Karpas-422 (cell line): ENCODE measurements around the gene BCAR3. TPM values are rescaled to one million over a fixed set of nuclear protein-coding genes. Genes with fewer than 3 reads are reported as not detected.

Source experiments
- DNase-seq: peaks from one replicate; pipeline ENCODE4 v3.0.0-alpha.2; 2015
- H2AFZ ChIP-seq: fragments of 200-600 bp; sonication (generic); 2 replicates; pipeline ENCODE4 v1.6.1; 2014; ENCODE audit warnings: antibody characterized with exemption, low read length, mixed read lengths
- H3K27ac ChIP-seq: fragments of 200-600 bp; sonication (generic); 2 replicates; pipeline ENCODE4 v1.5.1; 2014; ENCODE audit warnings: mild to moderate bottlenecking, low read length, moderate library complexity
- H3K27me3 ChIP-seq: fragments of 200-600 bp; sonication (generic); 2 replicates; pipeline ENCODE4 v1.6.1; 2014; ENCODE audit warnings: low read length, mixed read lengths
- H3K36me3 ChIP-seq: fragments of 200-600 bp; sonication (generic); 2 replicates; pipeline ENCODE4 v1.6.1; 2014; ENCODE audit warnings: low read length, mixed read lengths; ENCODE audit not compliant: insufficient read depth
- H3K4me1 ChIP-seq: fragments of 200-600 bp; sonication (generic); 2 replicates; pipeline ENCODE4 v1.6.1; 2014; ENCODE audit warnings: mild to moderate bottlenecking, low read length, mixed read lengths
- H3K4me2 ChIP-seq: fragments of 200-600 bp; sonication (generic); 2 replicates; pipeline ENCODE4 v1.6.1; 2014; ENCODE audit warnings: low read length, low read depth, mild to moderate bottlenecking; ENCODE audit not compliant: poor library complexity, severe bottlenecking
- H3K4me3 ChIP-seq: fragments of 200-600 bp; sonication (generic); 2 replicates; pipeline ENCODE4 v1.5.1; 2014; ENCODE audit warnings: mild to moderate bottlenecking, antibody characterized with exemption, low read length, mixed read lengths
- H3K79me2 ChIP-seq: fragments of 200-600 bp; sonication (generic); 2 replicates; pipeline ENCODE4 v1.6.1; 2014; ENCODE audit warnings: mild to moderate bottlenecking, low read length, mixed read lengths
- H3K9ac ChIP-seq: fragments of 200-600 bp; sonication (generic); 2 replicates; pipeline ENCODE4 v1.6.0; 2014; ENCODE audit warnings: low read length
- H3K9me2 ChIP-seq: fragments of 200-600 bp; sonication (generic), shearing (Covaris generic); replicated peaks from 2 replicates; pipeline ENCODE4 v1.6.0; 2014; ENCODE audit warnings: mild to moderate bottlenecking, low read length, moderate library complexity; ENCODE audit not compliant: insufficient read depth
- H3K9me3 ChIP-seq: fragments of 300-700, 200-600 bp; sonication (generic); 2 replicates; pipeline ENCODE4 v1.6.1; 2014; ENCODE audit warnings: low read length, mixed read lengths
- H4K20me1 ChIP-seq: fragments of 200-600 bp; sonication (generic); 2 replicates; pipeline ENCODE4 v1.6.1; 2014; ENCODE audit warnings: mild to moderate bottlenecking, antibody characterized with exemption, low read length, low read depth; ENCODE audit not compliant: insufficient read depth
- total RNA-seq: library from RNA; depleted of rRNA; stranded (reverse); fragments of >200 nt; shearing (Covaris generic); gene quantifications from 2 replicates; pipeline ENCODE4 v1.2.3, GENCODE V29; 2014; ENCODE audit warnings: low replicate concordance

Gene BCAR3
- total RNA-seq, 1 experiment from 2014 or later: 9.9 TPM

GRCh38 chr1:93600663-93601062 is 81.0 kb downstream of the BCAR3 start:
- Histone ChIP-seq H3K27me3 (no peaks in the 10 kb centered on the region), H4K20me1 (0 out of 2 replicates have a peak, but pooled peaks cover 4% of the 10 kb centered on the region), H3K4me3 (no peak overlapping the region), H2AFZ (no peak overlapping the region), H3K9me2 (no peaks in the 10 kb centered on the region), H3K4me1 (peaks cover 5% of the 10 kb centered on the region), H3K4me2 (no peak overlapping the region), H3K9me3 (no peaks in the 10 kb centered on the region), H3K9ac (no peak overlapping the region), H3K36me3 (no peaks in the 10 kb centered on the region), H3K79me2 (peaks cover 6% of the 10 kb centered on the region; the same call in 1 of the 2 replicates), H3K27ac (no peak overlapping the region)
- DNase-seq: no peak

- Histone ChIP-seq H3K9me2 (no peaks in the 10 kb centered on the region), H3K9ac (no peak overlapping the region), H4K20me1 (0 out of 2 replicates have a peak, but pooled peaks cover 4% of the 10 kb centered on the region), H2AFZ (no peak overlapping the region), H3K27ac (no peak overlapping the region), H3K4me3 (no peak overlapping the region), H3K9me3 (no peaks in the 10 kb centered on the region), H3K79me2 (0 out of 2 replicates have a peak, but pooled peaks cover 3% of the 10 kb centered on the region), H3K4me1 (peaks cover 5% of the 10 kb centered on the region), H3K27me3 (no peaks in the 10 kb centered on the region), H3K4me2 (no peak overlapping the region), H3K36me3 (no peaks in the 10 kb centered on the region)
- DNase-seq: no peak
Measured at GRCh38 chr1:93599479-93599878, 82.2 kb downstream of the BCAR3 start.

GRCh38 chr1:93598861-93599439 is 82.7 kb downstream of the BCAR3 start:
- no peak overlapping the region for H2AFZ ChIP-seq
- no peak overlapping the region for H3K4me3 ChIP-seq
- H3K9me2 ChIP-seq: no peaks in the 10 kb centered on the region
- no peaks in the 10 kb centered on the region for H3K36me3 ChIP-seq
- H3K27ac ChIP-seq: no peak overlapping the region
- H3K9ac ChIP-seq: no peak overlapping the region
- no peak for DNase-seq
- H3K9me3 ChIP-seq: no peaks in the 10 kb centered on the region
- H3K79me2 ChIP-seq: 0 out of 2 replicates have a peak, but pooled peaks cover 3% of the 10 kb centered on the region
- no peaks in the 10 kb centered on the region for H3K27me3 ChIP-seq
- peaks cover 1% of the 10 kb centered on the region for H3K4me1 ChIP-seq
- H3K4me2 ChIP-seq: no peak overlapping the region
- H4K20me1 ChIP-seq: 0 out of 2 replicates have a peak, but pooled peaks cover 4% of the 10 kb centered on the region

DNA sequence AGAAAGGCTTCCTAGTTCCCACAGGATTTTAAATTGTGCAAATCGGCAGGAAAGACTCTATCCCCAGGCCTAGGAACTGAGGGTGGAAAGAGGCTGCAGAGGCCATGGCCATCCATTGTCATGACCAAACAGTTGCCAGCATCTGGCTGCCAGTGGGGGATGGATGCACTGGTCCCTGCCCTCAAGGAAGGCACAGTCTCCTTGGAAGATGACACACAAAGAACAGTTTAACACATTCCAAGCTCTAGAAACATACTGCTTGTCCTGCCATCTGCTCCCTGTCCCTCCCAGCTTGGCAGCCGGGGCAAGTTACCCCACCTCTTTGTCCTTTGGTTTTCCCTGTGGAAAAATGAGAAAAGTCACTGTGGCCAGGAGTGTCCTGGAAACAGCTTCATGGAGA is 83.2 kb downstream of the BCAR3 start:
- Histone ChIP-seq H4K20me1 (0 out of 2 replicates have a peak, but pooled peaks cover 4% of the 10 kb centered on the region), H3K27me3 (no peaks in the 10 kb centered on the region), H3K9me3 (no peaks in the 10 kb centered on the region), H3K79me2 (0 out of 2 replicates have a peak, but pooled peaks cover 3% of the 10 kb centered on the region), H3K27ac (no peak overlapping the region), H3K9ac (no peak overlapping the region), H3K36me3 (no peaks in the 10 kb centered on the region), H3K4me3 (no peak overlapping the region), H3K4me1 (no peaks in the 10 kb centered on the region), H3K9me2 (no peaks in the 10 kb centered on the region), H2AFZ (no peak overlapping the region), H3K4me2 (no peak overlapping the region)
- no peak for DNase-seq

DNA sequence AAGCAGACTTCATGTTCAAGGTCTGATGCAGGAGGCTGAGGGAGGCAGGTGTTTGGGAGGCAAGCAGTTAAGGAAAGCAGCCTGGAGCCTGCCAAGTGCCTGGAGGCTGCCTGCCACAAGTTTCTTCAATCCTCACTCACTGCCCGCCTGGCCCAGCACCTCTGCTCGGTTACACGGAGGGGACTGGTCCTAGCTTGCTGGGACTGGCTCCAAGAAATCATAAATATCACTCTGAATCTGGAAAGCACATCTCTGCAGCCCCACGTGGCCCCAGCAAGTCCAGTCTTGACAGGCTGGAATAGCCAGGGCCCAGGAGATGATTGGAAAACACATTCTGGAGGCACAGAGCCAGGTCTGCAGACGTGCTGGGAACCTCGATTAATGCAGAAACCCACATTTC is 83.9 kb downstream of the BCAR3 start:
- Histone ChIP-seq H3K4me3 (no peak overlapping the region), H3K4me2 (no peak overlapping the region), H2AFZ (no peak overlapping the region), H3K36me3 (no peaks in the 10 kb centered on the region), H3K9me2 (no peaks in the 10 kb centered on the region), H3K9ac (no peak overlapping the region), H3K79me2 (no peaks in the 10 kb centered on the region), H3K27me3 (no peaks in the 10 kb centered on the region), H3K27ac (no peak overlapping the region), H4K20me1 (0 out of 2 replicates have a peak, but pooled peaks cover 4% of the 10 kb centered on the region), H3K4me1 (no peaks in the 10 kb centered on the region), H3K9me3 (no peaks in the 10 kb centered on the region)
- DNase-seq: no peak

DNA sequence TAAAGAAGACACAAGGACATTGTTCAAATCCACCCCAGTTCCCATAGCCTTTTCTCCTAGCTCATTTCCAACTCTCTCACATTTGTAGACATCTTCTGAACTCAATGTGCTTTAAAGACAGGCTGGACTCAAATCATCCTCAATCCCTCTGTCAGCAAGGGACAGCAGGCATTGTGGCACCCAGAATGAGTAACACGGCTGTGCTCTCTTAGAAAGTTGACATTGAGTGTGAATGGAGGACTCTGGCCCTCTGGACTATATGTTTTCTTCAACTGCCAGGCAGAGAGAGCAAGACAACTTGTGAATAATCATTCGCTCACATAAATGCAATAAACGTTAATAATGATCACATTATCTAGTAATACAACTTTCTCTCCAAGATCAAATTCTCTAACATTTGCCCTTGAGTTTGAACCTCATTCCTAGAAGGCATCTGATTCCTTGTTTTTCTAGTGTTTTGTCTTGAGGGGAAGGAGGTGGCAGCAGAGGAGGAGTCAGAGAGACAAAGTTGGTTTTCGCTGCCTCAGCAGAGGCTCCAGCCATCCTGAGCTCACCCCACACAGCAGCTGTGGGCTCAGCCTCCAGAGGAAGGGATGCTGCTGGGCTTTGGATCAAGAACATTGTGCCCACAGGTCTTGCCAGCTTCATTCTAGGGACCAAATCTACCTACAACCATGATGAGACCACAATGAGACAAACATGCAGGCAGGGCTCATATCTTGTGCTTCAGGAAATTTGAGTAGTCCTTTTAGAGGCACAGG is 85.1 kb downstream of the BCAR3 start:
- Histone ChIP-seq H3K27ac (no peak overlapping the region), H2AFZ (no peak overlapping the region), H3K9me3 (no peaks in the 10 kb centered on the region), H4K20me1 (no peaks in the 10 kb centered on the region), H3K4me3 (no peak overlapping the region), H3K36me3 (no peaks in the 10 kb centered on the region), H3K9ac (no peak overlapping the region), H3K4me2 (no peak overlapping the region), H3K27me3 (no peaks in the 10 kb centered on the region), H3K4me1 (no peaks in the 10 kb centered on the region), H3K79me2 (no peaks in the 10 kb centered on the region), H3K9me2 (no peaks in the 10 kb centered on the region)
- DNase-seq: no peak

GRCh38 chr1:93595743-93596142 is 85.9 kb downstream of the BCAR3 start:
- Histone ChIP-seq H3K9ac (no peak overlapping the region), H3K9me2 (no peaks in the 10 kb centered on the region)

DNA sequence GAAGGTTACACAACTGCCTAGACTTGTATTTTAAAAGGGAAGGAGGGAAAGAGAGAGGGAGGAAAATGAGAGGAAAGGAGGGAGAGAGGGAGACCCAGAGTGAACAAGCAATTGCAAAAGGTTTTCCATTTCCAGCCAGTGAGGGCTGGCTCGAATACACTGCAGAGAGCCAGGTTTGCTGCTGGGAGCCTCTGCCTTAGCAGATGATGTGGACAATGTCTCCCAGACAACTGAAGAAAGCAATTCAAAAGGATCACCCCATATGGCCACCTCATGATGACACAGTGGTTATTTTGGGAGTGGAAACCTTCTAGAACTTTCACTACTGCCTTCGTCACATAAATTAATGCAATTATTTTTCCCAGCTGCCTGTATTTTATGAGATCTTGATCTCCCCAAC is 86.4 kb downstream of the BCAR3 start:
- no peak overlapping the region for H3K4me2 ChIP-seq
- H3K9me2 ChIP-seq: no peaks in the 10 kb centered on the region
- no peak for DNase-seq
- H3K4me3 ChIP-seq: no peak overlapping the region
- H3K9ac ChIP-seq: no peak overlapping the region
- H3K4me1 ChIP-seq: no peaks in the 10 kb centered on the region
- H3K27me3 ChIP-seq: no peaks in the 10 kb centered on the region
- H3K9me3 ChIP-seq: no peaks in the 10 kb centered on the region
- no peak overlapping the region for H3K27ac ChIP-seq
- H2AFZ ChIP-seq: no peak overlapping the region
- H4K20me1 ChIP-seq: no peaks in the 10 kb centered on the region
- no peaks in the 10 kb centered on the region for H3K36me3 ChIP-seq
- H3K79me2 ChIP-seq: no peaks in the 10 kb centered on the region

More at GRCh38 chr1:93595743-93596142, 85.9 kb downstream of the BCAR3 start:
- Histone ChIP-seq H3K4me1 (no peaks in the 10 kb centered on the region), H3K9me3 (no peaks in the 10 kb centered on the region), H3K27me3 (no peaks in the 10 kb centered on the region), H3K27ac (no peak overlapping the region), H3K79me2 (no peaks in the 10 kb centered on the region), H2AFZ (no peak overlapping the region), H3K4me3 (no peak overlapping the region), H3K4me2 (no peak overlapping the region), H4K20me1 (no peaks in the 10 kb centered on the region), H3K36me3 (no peaks in the 10 kb centered on the region)
- DNase-seq: no peak
